Ramos (cell line): ENCODE data around the gene TBC1D1.
"Not testable (repeated sequence)": the region's sequence is repeated elsewhere in the genome, so short reads cannot be mapped to it uniquely, and the experiment has no call there.

Experiments
- in situ Hi-C: fragments of 300-500 bp; cut with MboI; formaldehyde crosslinking; loops from one replicate; pipeline ENCODE4 v1.14.3; 2022; ENCODE audit warnings: low sequenced_read_pairs; ENCODE audit not compliant: unreplicated experiment

The TBC1D1 gene

DNA sequence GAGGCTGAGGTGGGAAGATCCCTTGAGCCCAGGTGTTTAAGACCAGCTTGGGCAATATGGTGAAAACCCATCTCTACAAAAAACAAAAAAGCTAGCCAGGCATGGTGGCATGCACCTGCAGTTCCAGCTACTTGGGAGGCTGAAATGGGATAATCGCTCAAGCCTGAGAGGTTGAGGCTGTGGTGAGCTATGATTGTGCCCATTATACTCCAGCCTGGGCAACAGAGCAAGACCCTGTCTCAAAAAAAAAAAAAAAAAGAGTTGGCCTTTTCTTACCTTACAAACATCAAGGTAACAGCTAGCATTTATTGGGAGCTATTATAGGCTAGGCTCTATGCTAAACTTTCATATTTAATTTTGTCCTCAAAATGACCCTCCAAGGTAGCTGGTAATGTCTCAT lies 112.7 kb downstream of the TBC1D1 start:
- in situ Hi-C loops: no loop called here

DNA sequence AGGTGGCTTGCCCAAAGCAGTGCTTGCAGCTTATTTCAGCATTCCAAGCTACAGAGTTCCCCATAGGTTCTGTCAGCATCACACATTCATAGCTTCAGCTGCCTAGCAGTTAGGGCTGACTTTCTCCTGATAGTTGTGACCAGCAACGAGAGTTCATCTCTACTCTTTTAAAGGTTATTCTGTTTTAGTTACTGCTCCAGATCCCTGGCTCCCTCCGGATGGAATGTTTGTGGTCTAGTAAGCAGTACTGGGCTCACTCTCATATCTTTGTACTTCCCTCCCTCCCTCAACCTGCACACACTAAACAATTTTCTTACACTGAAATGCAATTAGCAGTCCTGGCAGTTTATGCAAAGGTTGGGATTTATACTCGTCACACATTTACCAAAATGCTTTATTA lies 113.2 kb downstream of the TBC1D1 start:
- in situ Hi-C loops: no loop called here

DNA sequence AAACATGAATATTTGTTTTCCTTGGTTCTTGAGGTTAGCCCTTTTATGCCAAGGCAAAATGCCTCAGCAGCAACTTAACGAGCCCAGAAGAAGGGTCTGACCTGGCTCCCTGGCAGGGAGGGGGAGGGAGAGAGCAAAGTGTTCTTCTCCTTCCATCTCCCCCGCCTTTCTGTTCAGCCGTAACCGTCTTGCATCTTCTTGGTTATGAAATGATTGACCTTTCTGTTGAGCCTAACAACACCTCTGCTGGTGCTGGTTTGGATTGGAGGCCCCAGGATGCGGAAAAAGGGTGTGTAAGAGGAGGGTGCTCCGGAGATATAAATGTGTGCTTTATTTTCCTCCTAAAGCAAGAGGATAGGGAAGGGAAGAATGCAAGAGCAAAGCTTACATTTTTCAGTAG lies 114.0 kb downstream of the TBC1D1 start:
- in situ Hi-C loops: no loop called here

DNA sequence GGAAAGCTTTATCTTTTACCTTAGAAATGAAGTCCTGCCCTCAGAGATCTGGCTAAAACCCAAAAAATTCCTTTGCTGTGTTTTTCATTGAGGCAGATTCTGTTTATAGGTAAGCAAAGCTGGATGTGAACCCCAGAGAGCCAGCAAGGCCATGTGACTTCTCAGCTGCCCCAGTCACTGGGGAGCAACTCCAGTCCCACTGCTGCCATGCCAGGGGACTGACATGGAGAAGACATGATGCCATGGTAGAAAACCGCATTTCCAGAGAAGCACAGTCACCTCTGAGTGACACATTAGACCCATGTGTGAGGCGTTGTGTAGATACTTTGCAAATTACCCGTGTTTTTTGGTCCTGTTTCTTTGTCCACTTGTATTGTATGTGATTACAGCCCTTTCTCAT lies 114.8 kb downstream of the TBC1D1 start:
- in situ Hi-C loops: no loop called here

DNA sequence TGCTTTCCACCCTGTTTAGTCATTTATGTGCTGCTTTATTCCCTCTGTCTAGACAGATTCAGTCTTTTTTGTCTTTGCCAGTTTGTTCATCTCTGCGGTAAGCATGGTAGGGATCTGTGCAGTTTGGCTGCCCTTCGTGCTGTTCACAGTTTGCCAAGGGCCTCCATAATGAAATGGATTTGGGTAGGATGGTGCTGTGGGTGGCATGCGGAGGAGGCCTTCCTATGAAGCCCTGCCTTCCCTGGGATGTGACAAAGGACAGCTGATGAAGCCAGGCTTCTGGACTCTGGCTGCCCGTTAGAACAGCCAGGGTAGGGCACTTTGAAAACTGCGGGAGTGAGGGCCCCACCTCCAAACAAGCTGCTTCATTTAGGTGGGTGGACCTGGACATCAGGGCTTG lies 116.8 kb downstream of the TBC1D1 start:
- in situ Hi-C loops: no loop called here

DNA sequence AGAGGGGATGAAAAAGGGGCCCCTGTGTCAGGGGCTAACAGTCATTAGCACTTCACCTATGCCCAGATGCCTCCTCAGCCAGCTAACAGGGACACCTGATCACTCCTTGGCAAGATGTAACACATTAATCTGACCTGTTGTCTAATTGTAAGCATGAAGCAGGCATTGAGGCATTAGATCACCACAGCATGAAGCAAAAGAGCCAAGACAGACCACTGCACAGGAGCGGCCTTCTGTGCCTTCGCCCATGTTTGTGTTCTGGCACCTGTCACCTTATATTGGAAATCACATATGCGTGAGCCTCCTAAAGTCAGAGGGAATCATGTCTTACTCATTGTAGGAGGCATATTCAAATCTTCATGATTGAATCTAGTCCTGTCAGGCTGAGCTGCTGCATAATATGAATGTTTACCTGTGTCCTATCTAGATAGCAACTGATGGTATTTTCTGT lies 117.7 kb downstream of the TBC1D1 start:
- in situ Hi-C loops: no loop called here

DNA sequence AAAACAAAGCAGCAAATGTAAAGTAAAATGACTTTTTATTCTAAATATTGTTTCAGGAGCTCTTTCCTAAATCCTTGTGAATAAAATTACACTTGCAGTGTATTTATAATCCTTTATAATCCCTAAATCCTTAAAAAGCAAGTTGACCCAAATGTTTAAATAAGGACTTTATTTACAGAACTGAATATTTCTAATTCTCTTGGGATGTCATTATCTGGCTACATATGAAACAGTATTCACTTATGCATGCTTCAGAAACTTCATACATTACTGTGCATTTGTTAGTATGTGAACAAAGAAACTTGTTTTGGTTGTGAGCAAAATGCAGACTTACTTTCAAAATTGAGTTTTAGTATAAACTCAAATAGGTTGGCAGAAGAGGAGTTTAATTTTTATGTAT lies 118.5 kb downstream of the TBC1D1 start:
- in situ Hi-C loops: no loop called here

DNA sequence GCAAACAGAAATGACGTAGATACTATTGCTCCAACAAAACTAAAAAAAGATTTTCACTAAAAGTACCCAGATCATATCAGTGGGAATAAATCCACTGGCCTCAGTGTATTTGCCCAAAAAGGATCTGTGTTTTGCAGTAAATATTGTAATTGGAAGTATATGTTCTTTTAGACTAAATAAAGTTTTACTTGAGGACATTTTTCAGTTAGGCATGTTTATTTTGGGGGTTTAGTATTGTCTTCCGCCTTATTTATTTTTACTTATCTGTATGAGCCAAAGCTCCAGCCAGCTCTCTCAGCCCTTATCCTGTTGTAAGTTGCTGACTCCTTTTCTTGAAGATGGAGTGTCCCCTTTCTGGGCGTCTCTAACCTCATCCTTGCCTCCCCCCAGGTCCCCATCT lies 119.1 kb downstream of the TBC1D1 start:
- in situ Hi-C loops: no loop called here

DNA sequence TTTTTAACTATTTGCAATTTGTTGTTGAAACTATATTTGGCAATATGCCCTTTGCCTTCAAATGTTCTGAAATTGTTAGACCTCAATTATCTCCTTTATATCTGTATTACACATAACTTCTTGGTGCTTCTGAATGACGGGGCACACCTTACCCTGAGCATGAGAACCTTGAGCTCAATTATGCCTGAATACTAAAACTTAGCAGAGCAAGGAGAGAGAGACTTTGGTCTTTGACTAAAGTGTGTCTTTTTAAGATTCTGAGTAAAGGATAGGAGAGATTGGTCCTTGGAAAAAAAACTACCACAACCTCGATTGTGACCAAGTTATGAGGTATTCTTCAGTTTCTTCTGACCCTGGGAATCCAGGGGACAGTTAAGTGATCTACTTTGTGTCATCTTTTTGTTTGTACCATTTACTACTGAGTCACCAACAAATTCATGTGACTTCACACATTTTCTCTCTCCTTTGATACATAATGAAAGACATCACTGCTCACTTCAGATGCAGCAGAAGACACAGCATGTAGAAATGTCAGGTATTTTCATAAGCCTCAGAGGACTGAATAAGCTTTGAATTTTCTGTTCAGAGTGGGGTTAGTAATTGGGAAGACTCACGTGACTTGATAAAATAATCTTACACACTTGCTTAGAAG lies 120.8 kb downstream of the TBC1D1 start:
- in situ Hi-C loops: no loop called here

DNA sequence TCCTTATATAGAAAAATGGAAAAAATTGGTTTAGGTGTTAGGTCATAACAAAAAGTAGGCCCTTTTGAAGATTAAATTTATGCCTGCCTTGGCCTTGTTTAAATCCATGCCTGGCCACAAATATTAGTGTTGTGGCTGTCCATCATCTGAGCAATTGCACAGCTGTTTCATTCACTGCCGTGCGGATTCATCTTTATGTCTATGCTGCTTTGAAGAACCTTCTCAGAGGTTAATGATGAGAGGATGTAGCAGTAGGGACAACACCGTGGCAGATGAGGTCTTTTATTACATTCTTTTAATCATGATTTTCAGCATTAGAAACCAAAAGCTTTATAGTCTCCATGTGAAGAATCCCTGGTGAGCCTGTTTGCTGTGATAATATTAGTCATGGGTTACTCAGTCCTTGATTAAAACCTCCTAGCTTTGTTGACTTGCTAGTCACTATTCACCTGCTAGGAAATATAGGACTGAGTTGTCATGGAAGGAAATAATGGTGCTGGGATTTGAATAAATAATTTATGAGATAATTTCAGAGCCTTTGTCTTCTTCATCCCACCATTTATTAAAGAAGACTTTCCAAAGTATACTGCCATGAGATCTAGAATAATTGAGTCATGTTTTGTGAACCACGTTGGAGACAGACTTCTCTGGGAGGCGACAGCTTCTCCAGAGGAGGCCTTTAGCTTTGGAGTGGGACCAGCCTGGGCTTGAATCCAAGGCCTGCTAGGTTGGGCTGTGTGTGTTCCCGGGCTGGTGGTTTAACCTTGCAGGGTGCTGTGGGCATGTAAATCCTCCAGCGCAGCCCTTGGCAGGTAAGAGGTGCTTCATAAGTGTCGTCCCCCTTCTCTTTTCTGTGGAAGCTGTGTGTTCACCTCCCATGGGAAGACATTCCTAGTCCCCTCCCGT lies 122.8 kb downstream of the TBC1D1 start:
- in situ Hi-C loops: no loop called here

DNA sequence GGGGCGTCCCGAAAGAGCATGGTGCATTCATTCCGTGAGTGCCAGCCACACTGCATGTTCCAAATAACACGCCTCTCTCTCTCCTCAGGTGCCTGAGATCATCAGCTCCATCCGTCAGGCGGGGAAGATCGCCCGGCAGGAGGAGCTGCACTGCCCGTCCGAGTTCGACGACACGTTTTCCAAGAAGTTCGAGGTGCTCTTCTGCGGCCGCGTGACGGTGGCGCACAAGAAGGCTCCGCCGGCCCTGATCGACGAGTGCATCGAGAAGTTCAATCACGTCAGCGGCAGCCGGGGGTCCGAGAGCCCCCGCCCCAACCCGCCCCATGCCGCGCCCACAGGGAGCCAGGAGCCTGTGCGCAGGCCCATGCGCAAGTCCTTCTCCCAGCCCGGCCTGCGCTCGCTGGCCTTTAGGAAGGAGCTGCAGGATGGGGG lies 123.6 kb downstream of the TBC1D1 start:
- in situ Hi-C loops: no loop called here

DNA sequence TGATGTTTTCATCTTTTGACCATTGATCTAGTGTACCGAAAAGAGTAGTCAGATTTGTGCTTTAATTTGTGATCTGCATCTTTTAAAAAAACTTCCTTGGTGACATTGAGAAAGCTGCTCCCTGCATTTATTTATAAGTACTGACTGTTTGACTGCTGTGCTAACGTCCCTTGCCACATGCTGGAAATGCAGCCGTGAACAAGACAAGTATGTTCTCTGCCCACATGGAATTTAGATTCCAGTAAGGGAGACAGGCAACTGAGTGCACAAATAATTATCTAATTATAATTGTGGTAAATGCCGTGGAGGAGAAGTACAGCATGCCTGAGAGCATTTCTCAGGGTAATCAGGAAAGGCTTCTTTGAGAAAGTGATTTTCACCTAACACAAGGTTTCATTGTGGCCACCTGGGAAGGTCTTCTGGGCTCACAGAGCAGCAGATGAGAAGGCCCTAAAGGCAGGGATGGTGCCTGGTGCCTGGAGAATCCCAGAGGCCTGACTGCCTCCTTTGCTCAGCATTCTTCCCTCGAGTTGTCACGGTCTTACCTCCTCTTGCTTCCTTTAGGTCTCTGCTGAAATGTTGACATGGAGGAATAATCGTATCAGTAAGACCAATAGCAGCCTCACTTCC lies 125.1 kb downstream of the TBC1D1 start:
- in situ Hi-C loops: no loop called here

DNA sequence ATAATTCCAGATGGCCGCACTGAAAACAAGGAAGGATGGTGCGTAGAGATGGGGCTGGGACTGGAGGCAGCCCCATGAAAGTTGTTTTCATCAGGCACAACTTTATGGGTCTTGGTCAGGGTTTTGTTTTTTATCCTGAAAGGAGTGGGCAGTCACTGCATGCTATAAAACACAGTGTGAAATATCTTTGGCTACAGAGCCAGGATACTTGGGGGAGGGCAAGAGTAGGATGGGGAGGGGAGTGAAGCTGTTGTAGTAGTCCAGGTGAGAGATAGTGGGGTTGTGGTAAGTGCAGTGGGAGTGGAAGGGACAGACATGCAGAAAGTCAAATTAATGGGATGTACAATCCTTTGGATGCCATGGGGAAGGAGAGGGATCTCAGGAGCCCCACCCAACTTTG lies 125.8 kb downstream of the TBC1D1 start:
- in situ Hi-C loops: no loop called here

DNA sequence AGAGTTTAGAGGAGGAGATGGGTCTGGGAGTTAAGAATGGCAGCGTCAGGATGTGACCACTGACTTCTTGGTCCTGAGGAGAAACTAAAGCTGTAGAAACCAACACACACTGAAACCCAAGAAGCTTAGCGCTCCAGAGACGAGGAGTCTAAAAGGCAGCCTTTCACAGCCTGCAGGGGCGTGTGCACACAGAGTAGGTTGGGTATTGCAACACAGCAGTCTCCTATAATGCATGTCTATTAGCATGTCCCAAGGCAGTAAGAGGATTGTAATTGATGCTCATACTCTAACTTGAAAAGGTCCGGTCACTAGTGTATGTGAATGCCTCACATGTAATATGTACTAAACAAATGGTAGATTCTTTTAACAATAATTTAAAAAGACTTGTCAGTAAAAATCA lies 126.7 kb downstream of the TBC1D1 start:
- in situ Hi-C loops: no loop called here

DNA sequence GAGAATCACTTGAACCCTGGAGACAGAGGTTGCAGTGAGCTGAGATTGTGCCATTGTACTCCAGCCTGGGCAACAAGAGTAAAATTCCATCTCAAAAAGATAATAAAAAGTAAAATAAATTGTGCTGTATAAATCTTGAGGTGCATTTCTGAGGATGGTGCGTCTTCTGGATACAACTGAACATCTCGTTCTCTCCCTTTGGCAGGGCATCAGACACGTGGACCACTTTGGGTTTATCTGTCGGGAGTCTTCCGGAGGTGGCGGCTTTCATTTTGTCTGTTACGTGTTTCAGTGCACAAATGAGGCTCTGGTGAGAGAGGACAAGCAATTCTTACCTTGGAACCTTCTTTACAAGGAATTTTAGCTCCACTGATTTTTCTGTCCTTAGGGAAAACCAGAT lies 129.5 kb downstream of the TBC1D1 start:
- in situ Hi-C loops: no loop called here

DNA sequence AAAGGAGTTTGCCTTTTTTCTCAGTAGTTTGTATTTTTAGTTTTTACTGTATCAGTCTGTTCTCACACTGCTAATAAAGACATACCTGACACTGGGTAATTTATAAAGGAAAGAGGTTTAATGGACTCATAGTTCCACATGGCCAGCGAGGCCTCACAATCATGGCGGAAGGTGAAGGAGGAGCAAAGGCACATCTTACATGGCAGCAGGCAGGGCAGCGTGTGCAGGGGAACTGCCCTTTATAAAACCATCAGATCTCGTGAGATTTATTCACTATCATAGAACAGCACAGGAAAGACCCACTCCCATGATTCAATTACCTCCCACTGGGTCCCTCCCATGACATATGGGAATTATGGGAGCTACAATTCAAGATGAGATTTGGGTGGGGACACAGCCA lies 130.1 kb downstream of the TBC1D1 start:
- in situ Hi-C loops: not testable (repeated sequence)

DNA sequence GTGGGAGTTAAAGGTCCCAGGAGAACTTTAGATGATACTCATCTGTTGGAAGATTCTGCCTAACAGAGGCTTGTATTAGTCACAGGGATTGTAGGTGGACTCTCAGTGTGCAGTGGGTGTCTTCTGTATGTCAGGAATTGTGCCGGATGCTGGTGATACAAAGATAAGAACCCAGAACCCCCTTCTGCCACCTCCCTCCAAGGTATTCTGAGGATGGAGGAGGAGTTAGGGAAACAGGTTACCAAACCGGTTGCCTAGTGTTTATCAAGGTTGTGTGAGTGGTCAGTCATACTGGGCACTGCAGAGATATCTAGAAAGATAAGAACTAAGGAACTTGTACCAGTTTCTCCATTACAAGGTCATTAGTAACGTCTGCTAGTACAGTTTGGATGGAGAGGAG lies 130.9 kb downstream of the TBC1D1 start:
- in situ Hi-C loops: no loop called here

DNA sequence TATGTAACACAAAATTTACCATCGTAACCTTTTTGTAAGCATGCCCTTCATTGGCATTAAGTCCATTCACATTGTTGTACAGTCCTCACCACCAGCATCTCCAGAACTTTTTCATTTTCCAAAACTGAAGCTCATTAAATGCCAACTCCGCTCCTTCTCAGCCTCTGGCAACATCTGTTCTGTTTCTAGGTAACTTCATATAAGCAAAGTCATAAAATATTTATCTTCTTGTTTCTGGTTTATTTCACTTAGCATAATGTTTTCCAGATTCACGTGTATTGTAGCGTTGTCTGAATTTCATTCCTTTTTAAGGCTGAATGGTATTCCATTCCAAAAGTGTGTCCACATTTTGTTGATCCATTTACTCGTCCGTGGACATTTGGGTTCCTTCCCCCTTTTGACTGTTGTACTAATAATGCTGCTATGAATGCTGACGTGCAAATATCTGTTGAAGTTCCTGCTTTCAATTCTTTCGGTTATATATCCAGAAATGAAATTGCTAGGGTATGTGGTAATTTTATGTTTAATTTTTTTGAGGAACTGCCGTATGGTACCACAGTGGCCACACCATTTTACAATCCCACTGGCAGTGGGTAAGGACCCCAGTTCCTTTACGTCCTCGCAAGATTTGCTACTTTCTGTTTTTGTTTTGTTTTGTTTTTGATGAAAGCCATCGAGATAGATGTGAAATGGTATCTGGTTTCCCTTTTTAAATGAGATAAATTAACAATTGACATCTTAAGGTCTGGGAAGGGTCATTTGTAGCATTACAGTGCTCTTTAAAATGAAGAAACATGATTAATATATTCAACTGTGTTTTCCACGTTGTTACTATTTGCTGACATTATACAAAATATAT lies 132.7 kb downstream of the TBC1D1 start:
- in situ Hi-C loops: no loop called here

DNA sequence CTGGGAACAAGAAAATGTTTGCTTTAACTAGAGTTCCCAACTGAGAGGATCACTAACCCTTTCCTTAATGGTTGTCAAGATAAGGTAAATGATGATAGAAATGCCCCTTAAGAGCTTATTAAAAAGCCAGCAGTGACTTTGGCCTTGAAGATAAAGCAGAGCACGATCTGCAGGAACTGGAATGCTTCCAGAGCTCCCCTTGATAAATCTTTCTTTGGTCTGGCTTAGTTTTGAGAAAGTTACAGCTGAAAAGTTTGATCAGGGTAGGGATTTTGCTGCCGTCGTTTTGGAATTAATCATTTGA lies 133.3 kb downstream of the TBC1D1 start:
- in situ Hi-C loops: no loop called here

DNA sequence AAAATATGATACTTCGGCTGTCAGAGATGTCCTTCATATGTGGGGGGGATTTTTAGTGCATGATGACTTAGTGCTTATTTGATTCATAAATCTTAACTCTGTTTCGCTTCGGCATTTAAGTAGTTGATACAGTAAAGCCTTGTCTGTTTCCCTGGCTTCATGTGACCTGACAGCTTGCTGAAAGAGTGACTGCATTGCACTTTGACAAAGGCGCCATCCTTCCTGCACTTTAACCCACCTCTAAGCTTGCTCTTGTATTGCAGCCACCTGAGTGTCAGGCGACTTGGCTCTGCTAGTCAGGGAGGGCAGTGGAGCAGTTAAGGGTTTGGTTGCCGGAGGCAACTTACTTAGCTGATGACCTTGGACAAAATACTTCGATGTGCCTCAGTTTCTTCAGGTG lies 134.8 kb downstream of the TBC1D1 start:
- in situ Hi-C loops: no loop called here
